Measurements from ENCODE around the gene SHANK1.

Gene SHANK1

GRCh38 chr19:50710094-50710493, 9.5 kb downstream of the SHANK1 start:
- DNase-seq: no peak

- no peak for DNase-seq
These were observed 11.3 kb downstream of the SHANK1 start for GRCh38 chr19:50708179-50708879.

GRCh38 chr19:50706387-50706786, 13.2 kb downstream of the SHANK1 start:
- no peak for DNase-seq

GRCh38 chr19:50705422-50706019, 14.1 kb downstream of the SHANK1 start:
- peak; percentile 51 for DNase-seq

- DNase-seq: no peak
These were observed 15.4 kb downstream of the SHANK1 start for GRCh38 chr19:50703915-50704796.

- DNase-seq: no peak
These were observed 16.5 kb downstream of the SHANK1 start for GRCh38 chr19:50702871-50703829.

GRCh38 chr19:50702158-50702870, 17.3 kb downstream of the SHANK1 start:
- no peak for DNase-seq

GRCh38 chr19:50701367-50701985, 18.1 kb downstream of the SHANK1 start:
- DNase-seq: no peak

GRCh38 chr19:50697414-50698124, 22.0 kb downstream of the SHANK1 start:
- DNase-seq: no peak

- no peak for DNase-seq
These were observed 23.5 kb downstream of the SHANK1 start for GRCh38 chr19:50696094-50696483.

- peak; percentile 43 for DNase-seq
These were observed 24.1 kb downstream of the SHANK1 start for GRCh38 chr19:50695251-50696093.

GRCh38 chr19:50694815-50695145, 24.8 kb downstream of the SHANK1 start:
- DNase-seq: no peak

- no peak for DNase-seq
These were observed 26.3 kb downstream of the SHANK1 start for GRCh38 chr19:50693064-50693975.

- DNase-seq: no peak
These were observed 29.2 kb downstream of the SHANK1 start for GRCh38 chr19:50690439-50690838.

- DNase-seq: no peak
These were observed 30.8 kb downstream of the SHANK1 start for GRCh38 chr19:50688766-50689165.

- DNase-seq: no peak
These were observed 33.1 kb downstream of the SHANK1 start for GRCh38 chr19:50686310-50687032.

- peak; percentile 67 for DNase-seq
These were observed 40.2 kb downstream of the SHANK1 start for GRCh38 chr19:50679177-50680125.

Measured in NCI-H2227 treated with DMSO at 0.1 percent for 48 hours (cell line).